ENCODE measurements around the gene ARL8B. TPM values are rescaled to one million over a fixed set of nuclear protein-coding genes. Genes with fewer than 3 reads are reported as not detected.

The ARL8B gene
- total RNA-seq, 1 experiment from 2014 or later: 28.3 TPM

GRCh38 chr3:5197022-5197421 is 74.9 kb downstream of the ARL8B start:
- Mint-ChIP-seq H3K9me3 (no peaks in the 10 kb centered on the region), H3K4me1 (peaks cover 55% of the 10 kb centered on the region), H3K36me3 (peaks cover 32% of the 10 kb centered on the region), H3K4me3 (no peak overlapping the region), H3K27ac (peak overlapping the region; percentile 96), H3K27me3 (ENCODE audit: low read depth) (no peaks in the 10 kb centered on the region)
- TF ChIP-seq ZNF263 (CRISPR knock-in tag; IDR thresholded peaks at IDR 0.05; ENCODE audit: low read depth) (no peak), FOXJ3 (CRISPR knock-in tag; IDR thresholded peaks at IDR 0.05; ENCODE audit: borderline replicate concordance) (no peak), JUN (CRISPR knock-in tag; IDR thresholded peaks at IDR 0.05) (no peak), HMGA2 (CRISPR knock-in tag; IDR thresholded peaks at IDR 0.05) (no peak), EMX1 (CRISPR knock-in tag; IDR thresholded peaks at IDR 0.05) (no peak), NR3C1 (CRISPR knock-in tag; conservative IDR thresholded peaks at IDR 0.05; ENCODE audit: low read depth) (no peak), ZNF425 (CRISPR knock-in tag; conservative IDR thresholded peaks at IDR 0.05) (no peak), FOXK1 (CRISPR knock-in tag; IDR thresholded peaks at IDR 0.05) (no peak), ZNF232 (CRISPR knock-in tag; IDR thresholded peaks at IDR 0.05) (no peak), ZBTB21 (CRISPR knock-in tag; IDR thresholded peaks at IDR 0.05; ENCODE audit: borderline replicate concordance) (no peak), ZMAT4 (CRISPR knock-in tag; IDR thresholded peaks at IDR 0.05) (no peak)
- TF ChIP-seq, protein P1, sequence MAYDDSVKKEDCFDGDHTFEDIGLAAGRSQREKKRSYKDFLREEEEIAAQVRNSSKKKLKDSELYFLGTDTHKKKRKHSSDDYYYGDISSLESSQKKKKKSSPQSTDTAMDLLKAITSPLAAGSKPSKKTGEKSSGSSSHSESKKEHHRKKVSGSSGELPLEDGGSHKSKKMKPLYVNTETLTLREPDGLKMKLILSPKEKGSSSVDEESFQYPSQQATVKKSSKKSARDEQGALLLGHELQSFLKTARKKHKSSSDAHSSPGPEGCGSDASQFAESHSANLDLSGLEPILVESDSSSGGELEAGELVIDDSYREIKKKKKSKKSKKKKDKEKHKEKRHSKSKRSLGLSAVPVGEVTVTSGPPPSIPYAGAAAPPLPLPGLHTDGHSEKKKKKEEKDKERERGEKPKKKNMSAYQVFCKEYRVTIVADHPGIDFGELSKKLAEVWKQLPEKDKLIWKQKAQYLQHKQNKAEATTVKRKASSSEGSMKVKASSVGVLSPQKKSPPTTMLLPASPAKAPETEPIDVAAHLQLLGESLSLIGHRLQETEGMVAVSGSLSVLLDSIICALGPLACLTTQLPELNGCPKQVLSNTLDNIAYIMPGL (CRISPR knock-in tag; IDR thresholded peaks at IDR 0.05): no peak
- POLR2A ChIA-PET: interaction anchor here (1.6 kb wide), 1 partner anchor 16 kb away, joined by 4 read pairs; no protein-coding TSS in a partner anchor
- CTCF ChIA-PET: interaction anchor here (1.4 to 1.6 kb wide), 2 partner anchors 16 to 36 kb away, joined by 5 to 6 read pairs; no protein-coding TSS in a partner anchor
- ATAC-seq (no peak; the same call in 1 of the 2 replicates), DNase-seq (ENCODE audit: low spot score) (no peak)

DNA sequence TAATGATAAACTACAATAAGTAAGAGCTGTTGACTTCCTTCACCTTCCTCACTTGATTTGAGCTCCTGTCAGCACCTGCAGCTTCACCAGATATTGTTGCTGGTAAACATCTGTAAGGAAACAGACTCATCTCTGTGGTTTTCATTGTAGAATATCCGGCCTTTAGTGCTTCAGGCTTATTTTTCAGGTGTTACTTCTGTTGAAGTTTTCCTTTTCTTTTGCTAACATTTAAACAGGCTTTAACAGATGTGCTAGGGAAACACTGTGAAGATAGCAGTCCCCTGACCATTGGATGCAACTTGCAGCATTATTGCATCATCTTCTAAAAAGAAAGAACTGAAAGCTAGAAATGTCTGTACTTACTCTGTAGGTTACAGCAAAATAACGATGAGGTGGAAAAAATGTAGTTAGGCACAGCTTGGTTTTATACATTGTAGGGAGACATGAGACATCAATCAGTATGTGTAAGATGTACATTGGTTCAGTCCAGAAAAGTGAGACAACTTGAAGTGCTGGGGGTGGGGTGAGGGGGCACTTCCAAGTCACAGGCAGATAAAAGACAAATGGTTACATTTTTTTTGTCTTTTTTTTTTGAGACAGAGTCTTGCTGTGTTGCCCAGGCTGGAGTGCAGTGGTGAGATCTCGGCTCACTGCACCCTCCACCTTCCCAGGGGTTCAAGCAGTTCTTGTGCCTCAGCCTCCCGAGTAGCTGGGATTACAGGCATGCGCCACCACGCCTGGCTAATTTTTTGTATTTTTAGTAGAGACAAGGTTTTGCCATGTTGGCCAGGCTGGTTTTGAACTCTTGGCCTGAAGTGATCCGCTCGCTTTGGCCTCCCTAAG is 75.6 kb downstream of the ARL8B start:
- Mint-ChIP-seq H3K36me3 (peaks cover 39% of the 10 kb centered on the region), H3K27ac (peak overlapping the region; percentile 96), H3K27me3 (ENCODE audit: low read depth) (no peaks in the 10 kb centered on the region), H3K9me3 (no peaks in the 10 kb centered on the region), H3K4me3 (no peak overlapping the region), H3K4me1 (peaks cover 51% of the 10 kb centered on the region)
- no peak for DNase-seq (ENCODE audit: low spot score)
- ATAC-seq: no peak
- CTCF ChIA-PET: interaction anchor here (0.6 to 1.6 kb wide), 3 partner anchors 15 to 359 kb away, joined by 3 to 6 read pairs (median 5); no protein-coding TSS in a partner anchor
- TF ChIP-seq ZBTB21 (CRISPR knock-in tag; IDR thresholded peaks at IDR 0.05; ENCODE audit: borderline replicate concordance) (no peak), TCF7 (CRISPR knock-in tag; IDR thresholded peaks at IDR 0.05; ENCODE audit: low read depth) (no peak), ZNF396 (CRISPR knock-in tag; IDR thresholded peaks at IDR 0.05; ENCODE audit: borderline replicate concordance) (peak; percentile 73; the same call in 1 of the 2 replicates), ZNF121 (CRISPR knock-in tag; IDR thresholded peaks at IDR 0.05) (peak; percentile 83), GABPB1 (CRISPR knock-in tag; IDR thresholded peaks at IDR 0.05) (peak; percentile 99)
- POLR2A ChIA-PET: interaction anchor here (1.6 kb wide), 1 partner anchor 16 kb away, joined by 4 read pairs; no protein-coding TSS in a partner anchor

DNA sequence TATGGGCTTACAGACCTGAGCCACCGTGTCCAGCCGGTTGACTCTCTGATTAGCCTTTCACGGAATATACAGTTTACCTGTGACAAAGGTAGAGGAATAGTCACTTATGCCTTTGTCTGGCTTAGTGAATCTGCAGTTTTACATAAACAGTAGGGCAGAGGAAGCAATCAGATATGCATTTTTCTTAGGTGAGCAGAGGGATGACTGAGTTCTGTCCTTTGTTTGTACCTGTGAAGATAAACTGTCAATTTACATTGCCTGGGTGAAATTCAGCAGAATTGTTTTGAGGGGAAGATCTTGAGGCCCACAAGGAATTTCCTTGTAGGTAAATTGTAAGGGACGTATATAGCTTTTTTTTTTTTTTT is 76.2 kb downstream of the ARL8B start:
- ATAC-seq: peak; percentile 40
- CTCF ChIA-PET: interaction anchor here (0.6 to 0.9 kb wide), 2 partner anchors 14 to 219 kb away, joined by 3 to 4 read pairs; no protein-coding TSS in a partner anchor
- Mint-ChIP-seq H3K27ac (peak overlapping the region; percentile 86), H3K4me1 (peaks cover 48% of the 10 kb centered on the region), H3K36me3 (peaks cover 45% of the 10 kb centered on the region), H3K27me3 (ENCODE audit: low read depth) (no peaks in the 10 kb centered on the region), H3K9me3 (no peaks in the 10 kb centered on the region), H3K4me3 (no peak overlapping the region)
- no peak for DNase-seq (ENCODE audit: low spot score)
- POLR2A ChIA-PET: interaction anchor here (1.6 kb wide), 1 partner anchor 15 kb away, joined by 4 read pairs; no protein-coding TSS in a partner anchor
- TF ChIP-seq NR2C2 (CRISPR knock-in tag; IDR thresholded peaks at IDR 0.05) (no peak), E2F4 (CRISPR knock-in tag; IDR thresholded peaks at IDR 0.05; ENCODE audit: borderline replicate concordance, low read depth) (no peak), NFATC4 (CRISPR knock-in tag; IDR thresholded peaks at IDR 0.05) (no peak), ZNF532 (CRISPR knock-in tag; IDR thresholded peaks at IDR 0.05; ENCODE audit: borderline replicate concordance) (no peak)
